ENCODE measurements around the gene KCNMB2.

KCNMB2 gene

GRCh38 chr3:178658694-178659325 lies 122.6 kb downstream of the KCNMB2 start:
- DNase-seq, result no peak

GRCh38 chr3:178663201-178663934 lies 127.1 kb downstream of the KCNMB2 start:
- no peak for DNase-seq

GRCh38 chr3:178665747-178666146 lies 129.5 kb downstream of the KCNMB2 start:
- DNase-seq, result no peak

- no peak for DNase-seq
Measured at GRCh38 chr3:178669022-178669601, 132.9 kb downstream of the KCNMB2 start.

GRCh38 chr3:178669758-178670157 lies 133.5 kb downstream of the KCNMB2 start:
- no peak for DNase-seq

- no peak for DNase-seq
Measured at GRCh38 chr3:178671377-178671776, 135.1 kb downstream of the KCNMB2 start.

- no peak for DNase-seq
Measured at GRCh38 chr3:178671791-178672190, 135.6 kb downstream of the KCNMB2 start.

GRCh38 chr3:178672275-178672674 lies 136.0 kb downstream of the KCNMB2 start:
- no peak for DNase-seq

- no peak for DNase-seq
Measured at GRCh38 chr3:178673529-178673928, 137.3 kb downstream of the KCNMB2 start.

- no peak for DNase-seq
Measured at GRCh38 chr3:178676077-178676476, 139.8 kb downstream of the KCNMB2 start.

GRCh38 chr3:178676942-178677790 lies 140.9 kb downstream of the KCNMB2 start:
- DNase-seq, result no peak

- DNase-seq, result no peak
Measured at GRCh38 chr3:178677961-178678360, 141.7 kb downstream of the KCNMB2 start.

GRCh38 chr3:178680037-178680436 lies 143.8 kb downstream of the KCNMB2 start:
- DNase-seq, result no peak

GRCh38 chr3:178680489-178680888 lies 144.3 kb downstream of the KCNMB2 start:
- DNase-seq, result no peak

GRCh38 chr3:178684881-178685590 lies 148.8 kb downstream of the KCNMB2 start:
- no peak for DNase-seq

GRCh38 chr3:178685591-178685906 lies 149.3 kb downstream of the KCNMB2 start:
- DNase-seq, result no peak

GRCh38 chr3:178686826-178687225 lies 150.6 kb downstream of the KCNMB2 start:
- no peak for DNase-seq

GRCh38 chr3:178690571-178690970 lies 154.3 kb downstream of the KCNMB2 start:
- DNase-seq, result no peak

- no peak for DNase-seq
Measured at GRCh38 chr3:178699364-178699763, 163.1 kb downstream of the KCNMB2 start.

GRCh38 chr3:178699810-178700209 lies 163.6 kb downstream of the KCNMB2 start:
- DNase-seq, result no peak

- DNase-seq, result no peak
Measured at GRCh38 chr3:178703268-178703975, 167.2 kb downstream of the KCNMB2 start.

GRCh38 chr3:178705925-178706324 lies 169.7 kb downstream of the KCNMB2 start:
- DNase-seq, result no peak

Measured in suppressor macrophage treated with lipopolysaccharide for 1 hour (primary cell).